ENCODE results near the gene TSEN2. TPM values are rescaled to one million over a fixed set of nuclear protein-coding genes. Genes with fewer than 3 reads are reported as not detected.
A peak's percentile ranks its signal among the peaks of the same experiment; 100 is the strongest.

The TSEN2 gene
- total and polyA plus RNA-seq, 10 donors = 10.6 to 21.5 (median 14.4) TPM

GRCh38 chr3:12483872-12484197 is 445 bp upstream of the TSEN2 start:
- intact Hi-C loops (cut with DNase I; ENCODE audit: low total_unique reads) = loop anchor here (10.0 kb wide), 1 partner anchor 71 kb away; the partner anchor contains the start of gene MKRN2
- TF ChIP-seq POLR2AphosphoS5 (IDR thresholded peaks at IDR 0.05) = no peak
- TF ChIP-seq CTCF (IDR thresholded peaks at IDR 0.05 in 8 of 11, conservative IDR thresholded peaks at IDR 0.05 in 3 of 11) = no peak
- TF ChIP-seq POLR2A (IDR thresholded peaks at IDR 0.05) = no peak
- Histone ChIP-seq H3K9me3 (no peaks in the 10 kb centered on the region), H3K27ac (peak overlapping the region; percentile 48 to 89 (median 82)), H3K4me1 (peaks cover 16 to 59% (median 40%) of the 10 kb centered on the region in 6 donors), H3K27me3 (replicated peaks in 1 of 7) (no peaks in the 10 kb centered on the region), H3K4me3 (peak overlapping the region; percentile 68 to 96 (median 92)), H3K36me3 (no peaks in the 10 kb centered on the region)
- WGBS, 5 donors = 6 to 7% (median 6%) methylated on average over 10 of the region's 10 CpGs
- peak; percentile 81 for DNase-seq

- Histone ChIP-seq H3K9me3 (no peaks in the 10 kb centered on the region), H3K36me3 (peaks cover 0 to 8% (median 0%) of the 10 kb centered on the region in 6 donors), H3K4me1 (peaks cover 12 to 51% (median 32%) of the 10 kb centered on the region in 6 donors), H3K4me3 (peak overlapping the region; percentile 68 to 96 (median 92)), H3K27me3 (replicated peaks in 1 of 7) (no peaks in the 10 kb centered on the region), H3K27ac (peak overlapping the region in 7 of 8 donors; percentile 69 to 89 (median 82))
- TF ChIP-seq POLR2AphosphoS5 (IDR thresholded peaks at IDR 0.05) (no peak), CTCF (IDR thresholded peaks at IDR 0.05 in 8 of 11, conservative IDR thresholded peaks at IDR 0.05 in 3 of 11) (no peak), POLR2A (IDR thresholded peaks at IDR 0.05) (no peak)
- no peak for DNase-seq
- intact Hi-C loops (cut with DNase I; ENCODE audit: low total_unique reads) = loop anchor here (10.0 kb wide), 1 partner anchor 70 kb away; the partner anchor contains the start of gene MKRN2
- 5 to 11% (median 8%) methylated on average over 5 of the region's 5 CpGs for WGBS, 5 donors
Measured at GRCh38 chr3:12484983-12485327, 675 bp downstream of the TSEN2 start.

GRCh38 chr3:12486001-12486400 is 1.7 kb downstream of the TSEN2 start:
- Histone ChIP-seq H3K27me3 (replicated peaks in 1 of 7) (no peaks in the 10 kb centered on the region), H3K27ac (no peak overlapping the region), H3K4me3 (no peak overlapping the region), H3K9me3 (no peaks in the 10 kb centered on the region), H3K36me3 (peaks cover 0 to 19% (median 3%) of the 10 kb centered on the region in 6 donors), H3K4me1 (peaks cover 12 to 47% (median 27%) of the 10 kb centered on the region in 6 donors)
- no peak for DNase-seq
- intact Hi-C loops (cut with DNase I; ENCODE audit: low total_unique reads) = loop anchor here (10.0 kb wide), 1 partner anchor 69 kb away; the partner anchor contains the start of gene MKRN2
- no peak for TF ChIP-seq POLR2A (IDR thresholded peaks at IDR 0.05)
- 89 to 97% (median 94%) methylated on average over 4 of the region's 4 CpGs for WGBS, 5 donors

- intact Hi-C loops (cut with DNase I; ENCODE audit: low total_unique reads) = loop anchor here (10.0 kb wide), 1 partner anchor 68 kb away; the partner anchor contains the start of gene MKRN2
- H3K4me3 ChIP-seq = no peak overlapping the region
- no peaks in the 10 kb centered on the region for H3K27me3 ChIP-seq (replicated peaks in 1 of 7)
- peaks cover 0 to 28% (median 10%) of the 10 kb centered on the region in 6 donors for H3K36me3 ChIP-seq
- H3K27ac ChIP-seq = no peak overlapping the region
- H3K4me1 ChIP-seq = peaks cover 12 to 47% (median 27%) of the 10 kb centered on the region in 6 donors
- DNase-seq = no peak
- TF ChIP-seq POLR2AphosphoS5 (IDR thresholded peaks at IDR 0.05) = no peak
- no peak for TF ChIP-seq POLR2A (IDR thresholded peaks at IDR 0.05)
- TF ChIP-seq CTCF (IDR thresholded peaks at IDR 0.05 in 8 of 11, conservative IDR thresholded peaks at IDR 0.05 in 3 of 11) = no peak
- WGBS, 5 donors = 62 to 90% (median 74%) methylated on average over 5 of the region's 5 CpGs
- H3K9me3 ChIP-seq = no peaks in the 10 kb centered on the region
Measured at GRCh38 chr3:12486916-12487315, 2.6 kb downstream of the TSEN2 start.

All from spleen (tissue), 11 donors.